ENCODE data around the gene PRPF19.

The PRPF19 gene

GRCh38 chr11:60895687-60896086 lies 10.7 kb downstream of the PRPF19 start:
- H3K36me3 ChIP-seq (ENCODE audit: control insufficient read depth, insufficient read depth, low read length), result peaks cover 89% of the 10 kb centered on the region
- H3K27me3 ChIP-seq (replicated peaks; ENCODE audit: control insufficient read depth, insufficient read depth, low read length, poor library complexity, severe bottlenecking), result no peaks in the 10 kb centered on the region
- H3K27ac ChIP-seq (ENCODE audit: insufficient read depth, low read length, poor library complexity, severe bottlenecking), result no peak overlapping the region
- H3K4me1 ChIP-seq (ENCODE audit: control insufficient read depth, insufficient read depth, low read length, poor library complexity, severe bottlenecking), result no peaks in the 10 kb centered on the region
- no peak for DNase-seq
- H3K4me3 ChIP-seq (ENCODE audit: insufficient read depth, low read depth, low read length, poor library complexity, severe bottlenecking), result no peak overlapping the region
- no peaks in the 10 kb centered on the region for H3K9me3 ChIP-seq (ENCODE audit: control insufficient read depth, low read length)

DNA sequence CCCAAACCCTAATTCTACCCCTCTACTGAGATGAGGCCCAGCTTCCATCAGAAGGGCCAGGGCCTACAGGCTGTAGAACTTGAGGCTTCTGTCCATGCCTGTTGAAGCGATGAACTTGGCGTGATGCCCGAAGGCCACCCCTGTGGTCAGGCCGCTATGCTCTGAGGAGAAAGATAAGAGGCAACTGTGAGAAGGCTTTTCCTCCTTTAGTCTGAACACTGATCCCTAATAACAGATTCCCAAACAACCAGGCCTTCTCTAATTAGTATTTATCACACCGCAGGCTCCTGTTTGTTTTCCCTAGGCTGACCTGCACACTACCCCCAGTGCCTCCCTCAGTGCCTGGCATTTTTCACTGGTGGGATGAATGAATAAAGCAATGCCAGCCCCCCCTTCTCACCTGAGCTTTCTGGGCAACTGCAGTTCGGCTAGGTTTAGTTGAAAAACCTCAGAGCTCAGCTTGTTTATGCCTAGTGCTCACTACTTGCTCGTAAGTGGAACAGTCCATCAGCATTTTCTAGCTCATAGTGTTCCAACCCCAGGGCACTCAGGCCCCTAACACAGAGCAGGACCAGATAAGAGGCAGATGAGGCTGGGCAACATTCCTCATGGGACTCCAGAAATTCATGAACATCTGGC lies 15.2 kb downstream of the PRPF19 start:
- no peak for DNase-seq

GRCh38 chr11:60890696-60891095 lies 15.7 kb downstream of the PRPF19 start:
- H3K4me3 ChIP-seq (ENCODE audit: insufficient read depth, low read depth, low read length, poor library complexity, severe bottlenecking), result no peak overlapping the region
- no peaks in the 10 kb centered on the region for H3K9me3 ChIP-seq (ENCODE audit: control insufficient read depth, low read length)
- no peaks in the 10 kb centered on the region for H3K4me1 ChIP-seq (ENCODE audit: control insufficient read depth, insufficient read depth, low read length, poor library complexity, severe bottlenecking)
- H3K36me3 ChIP-seq (ENCODE audit: control insufficient read depth, insufficient read depth, low read length), result peaks cover 48% of the 10 kb centered on the region
- no peaks in the 10 kb centered on the region for H3K27me3 ChIP-seq (replicated peaks; ENCODE audit: control insufficient read depth, insufficient read depth, low read length, poor library complexity, severe bottlenecking)
- H3K27ac ChIP-seq (ENCODE audit: insufficient read depth, low read length, poor library complexity, severe bottlenecking), result no peak overlapping the region
- DNase-seq, result no peak

More for the DNA sequence above, 15.2 kb downstream of the PRPF19 start:
- no peaks in the 10 kb centered on the region for H3K4me1 ChIP-seq (ENCODE audit: control insufficient read depth, insufficient read depth, low read length, poor library complexity, severe bottlenecking)
- H3K27me3 ChIP-seq (replicated peaks; ENCODE audit: control insufficient read depth, insufficient read depth, low read length, poor library complexity, severe bottlenecking), result no peaks in the 10 kb centered on the region
- H3K36me3 ChIP-seq (ENCODE audit: control insufficient read depth, insufficient read depth, low read length), result peaks cover 53% of the 10 kb centered on the region
- H3K27ac ChIP-seq (ENCODE audit: insufficient read depth, low read length, poor library complexity, severe bottlenecking), result no peak overlapping the region
- H3K4me3 ChIP-seq (ENCODE audit: insufficient read depth, low read depth, low read length, poor library complexity, severe bottlenecking), result no peak overlapping the region
- H3K9me3 ChIP-seq (ENCODE audit: control insufficient read depth, low read length), result no peaks in the 10 kb centered on the region

DNA sequence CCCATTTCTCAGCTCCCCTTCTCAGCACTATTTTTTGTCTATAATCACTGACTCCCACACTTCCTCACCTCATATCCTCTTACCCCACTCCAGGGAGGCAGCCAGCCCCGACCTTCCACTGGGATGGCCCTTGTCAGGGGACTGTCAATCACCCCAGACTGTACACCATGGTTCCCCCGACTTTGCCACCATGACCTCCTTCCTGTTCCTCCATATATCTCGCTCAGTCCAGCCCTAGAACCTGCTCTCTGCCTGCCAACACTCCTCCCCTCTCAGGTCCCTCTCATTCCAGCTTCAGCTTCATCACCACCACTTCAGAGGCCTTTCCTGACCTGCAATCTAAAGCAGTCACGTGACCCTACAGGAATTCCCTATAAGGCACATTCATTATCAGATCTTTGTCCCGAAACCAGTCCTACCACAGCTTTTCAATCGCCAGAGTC lies 16.5 kb downstream of the PRPF19 start:
- H3K36me3 ChIP-seq (ENCODE audit: control insufficient read depth, insufficient read depth, low read length), result peaks cover 39% of the 10 kb centered on the region
- no peak for DNase-seq
- H3K27me3 ChIP-seq (replicated peaks; ENCODE audit: control insufficient read depth, insufficient read depth, low read length, poor library complexity, severe bottlenecking), result no peaks in the 10 kb centered on the region
- no peak overlapping the region for H3K27ac ChIP-seq (ENCODE audit: insufficient read depth, low read length, poor library complexity, severe bottlenecking)
- H3K4me1 ChIP-seq (ENCODE audit: control insufficient read depth, insufficient read depth, low read length, poor library complexity, severe bottlenecking), result no peaks in the 10 kb centered on the region
- H3K9me3 ChIP-seq (ENCODE audit: control insufficient read depth, low read length), result no peaks in the 10 kb centered on the region
- no peak overlapping the region for H3K4me3 ChIP-seq (ENCODE audit: insufficient read depth, low read depth, low read length, poor library complexity, severe bottlenecking)

DNA sequence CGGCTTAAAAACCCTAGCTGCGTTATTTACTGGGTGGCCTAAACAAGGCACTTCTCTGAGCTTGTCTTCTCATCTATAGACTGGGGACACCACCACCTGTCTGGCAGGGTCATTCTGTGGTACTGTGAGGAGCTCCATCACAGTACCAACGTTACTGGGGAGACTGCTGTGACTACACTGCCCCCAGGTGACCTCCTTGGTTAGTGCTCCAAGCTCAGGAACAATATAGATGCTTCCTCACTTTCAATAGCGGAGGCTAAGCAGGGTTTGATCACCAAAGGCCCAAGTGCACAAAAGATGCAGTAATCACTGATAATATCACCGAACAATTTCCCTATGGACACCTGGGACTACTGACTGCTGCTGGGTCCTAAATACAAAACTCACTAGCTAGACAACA lies 18.8 kb downstream of the PRPF19 start:
- Histone ChIP-seq H3K9me3 (ENCODE audit: control insufficient read depth, low read length) (no peaks in the 10 kb centered on the region), H3K36me3 (ENCODE audit: control insufficient read depth, insufficient read depth, low read length) (peaks cover 21% of the 10 kb centered on the region), H3K27me3 (replicated peaks; ENCODE audit: control insufficient read depth, insufficient read depth, low read length, poor library complexity, severe bottlenecking) (no peaks in the 10 kb centered on the region), H3K4me3 (ENCODE audit: insufficient read depth, low read depth, low read length, poor library complexity, severe bottlenecking) (no peak overlapping the region), H3K27ac (ENCODE audit: insufficient read depth, low read length, poor library complexity, severe bottlenecking) (no peak overlapping the region), H3K4me1 (ENCODE audit: control insufficient read depth, insufficient read depth, low read length, poor library complexity, severe bottlenecking) (no peaks in the 10 kb centered on the region)
- DNase-seq, result no peak

GRCh38 chr11:60880643-60881282 lies 25.6 kb downstream of the PRPF19 start:
- H3K36me3 ChIP-seq (ENCODE audit: control insufficient read depth, insufficient read depth, low read length), result peaks cover 16% of the 10 kb centered on the region
- no peak overlapping the region for H3K27ac ChIP-seq (ENCODE audit: insufficient read depth, low read length, poor library complexity, severe bottlenecking)
- H3K4me1 ChIP-seq (ENCODE audit: control insufficient read depth, insufficient read depth, low read length, poor library complexity, severe bottlenecking), result no peaks in the 10 kb centered on the region
- no peaks in the 10 kb centered on the region for H3K9me3 ChIP-seq (ENCODE audit: control insufficient read depth, low read length)
- no peak overlapping the region for H3K4me3 ChIP-seq (ENCODE audit: insufficient read depth, low read depth, low read length, poor library complexity, severe bottlenecking)
- DNase-seq, result no peak
- no peaks in the 10 kb centered on the region for H3K27me3 ChIP-seq (replicated peaks; ENCODE audit: control insufficient read depth, insufficient read depth, low read length, poor library complexity, severe bottlenecking)

- H3K9me3 ChIP-seq (ENCODE audit: control insufficient read depth, low read length), result no peaks in the 10 kb centered on the region
- no peak overlapping the region for H3K4me3 ChIP-seq (ENCODE audit: insufficient read depth, low read depth, low read length, poor library complexity, severe bottlenecking)
- H3K27ac ChIP-seq (ENCODE audit: insufficient read depth, low read length, poor library complexity, severe bottlenecking), result no peak overlapping the region
- peaks cover 16% of the 10 kb centered on the region for H3K36me3 ChIP-seq (ENCODE audit: control insufficient read depth, insufficient read depth, low read length)
- no peaks in the 10 kb centered on the region for H3K4me1 ChIP-seq (ENCODE audit: control insufficient read depth, insufficient read depth, low read length, poor library complexity, severe bottlenecking)
- DNase-seq, result no peak
- H3K27me3 ChIP-seq (replicated peaks; ENCODE audit: control insufficient read depth, insufficient read depth, low read length, poor library complexity, severe bottlenecking), result no peaks in the 10 kb centered on the region
Measured at GRCh38 chr11:60879971-60880588, 26.3 kb downstream of the PRPF19 start.

- H3K4me1 ChIP-seq (ENCODE audit: control insufficient read depth, insufficient read depth, low read length, poor library complexity, severe bottlenecking), result no peaks in the 10 kb centered on the region
- H3K27me3 ChIP-seq (replicated peaks; ENCODE audit: control insufficient read depth, insufficient read depth, low read length, poor library complexity, severe bottlenecking), result no peaks in the 10 kb centered on the region
- H3K27ac ChIP-seq (ENCODE audit: insufficient read depth, low read length, poor library complexity, severe bottlenecking), result no peak overlapping the region
- no peaks in the 10 kb centered on the region for H3K9me3 ChIP-seq (ENCODE audit: control insufficient read depth, low read length)
- no peak for DNase-seq
- peaks cover 16% of the 10 kb centered on the region for H3K36me3 ChIP-seq (ENCODE audit: control insufficient read depth, insufficient read depth, low read length)
- H3K4me3 ChIP-seq (ENCODE audit: insufficient read depth, low read depth, low read length, poor library complexity, severe bottlenecking), result no peak overlapping the region
Measured at GRCh38 chr11:60879104-60879503, 27.3 kb downstream of the PRPF19 start.

GRCh38 chr11:60878245-60879101 lies 27.9 kb downstream of the PRPF19 start:
- Histone ChIP-seq H3K4me3 (ENCODE audit: insufficient read depth, low read depth, low read length, poor library complexity, severe bottlenecking) (no peak overlapping the region), H3K9me3 (ENCODE audit: control insufficient read depth, low read length) (no peaks in the 10 kb centered on the region), H3K36me3 (ENCODE audit: control insufficient read depth, insufficient read depth, low read length) (peaks cover 16% of the 10 kb centered on the region), H3K27ac (ENCODE audit: insufficient read depth, low read length, poor library complexity, severe bottlenecking) (no peak overlapping the region), H3K27me3 (replicated peaks; ENCODE audit: control insufficient read depth, insufficient read depth, low read length, poor library complexity, severe bottlenecking) (no peaks in the 10 kb centered on the region), H3K4me1 (ENCODE audit: control insufficient read depth, insufficient read depth, low read length, poor library complexity, severe bottlenecking) (no peaks in the 10 kb centered on the region)
- DNase-seq, result no peak

GRCh38 chr11:60876168-60876485 lies 30.3 kb downstream of the PRPF19 start:
- Histone ChIP-seq H3K27ac (ENCODE audit: insufficient read depth, low read length, poor library complexity, severe bottlenecking) (no peak overlapping the region), H3K36me3 (ENCODE audit: control insufficient read depth, insufficient read depth, low read length) (peaks cover 16% of the 10 kb centered on the region), H3K4me1 (ENCODE audit: control insufficient read depth, insufficient read depth, low read length, poor library complexity, severe bottlenecking) (no peaks in the 10 kb centered on the region), H3K4me3 (ENCODE audit: insufficient read depth, low read depth, low read length, poor library complexity, severe bottlenecking) (no peak overlapping the region), H3K27me3 (replicated peaks; ENCODE audit: control insufficient read depth, insufficient read depth, low read length, poor library complexity, severe bottlenecking) (no peaks in the 10 kb centered on the region), H3K9me3 (ENCODE audit: control insufficient read depth, low read length) (no peaks in the 10 kb centered on the region)
- no peak for DNase-seq

All from effector memory CD4-positive, alpha-beta T cell (primary cell).